Pons (tissue), 1 donor: Measurements from ENCODE around the gene TXNDC2.

Source experiments
- DNase-seq: peaks from one replicate; pipeline ENCODE4 v3.0.0-alpha.2; 2016; ENCODE audit warnings: low spot score

Gene TXNDC2

DNA sequence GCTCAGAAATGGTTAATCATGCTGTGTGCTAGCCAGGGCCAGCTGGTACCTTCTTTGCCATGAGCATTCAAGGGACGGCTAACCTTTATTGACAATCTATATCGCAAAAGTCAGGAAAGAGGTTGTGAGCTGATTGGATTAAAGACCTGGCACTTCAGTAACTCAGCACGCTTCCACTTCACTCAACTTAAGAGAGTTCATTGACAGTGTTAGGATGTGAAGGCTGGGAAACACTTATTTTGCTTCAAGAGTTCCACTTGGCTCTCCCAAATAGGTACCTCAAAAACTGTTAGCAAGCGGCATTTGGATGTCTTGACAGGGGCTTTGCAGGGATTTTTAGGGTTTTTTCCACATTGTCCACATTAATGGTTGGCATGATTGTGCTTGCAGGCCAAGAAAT lies 25.1 kb upstream of the TXNDC2 start:
- DNase-seq: no peak

DNA sequence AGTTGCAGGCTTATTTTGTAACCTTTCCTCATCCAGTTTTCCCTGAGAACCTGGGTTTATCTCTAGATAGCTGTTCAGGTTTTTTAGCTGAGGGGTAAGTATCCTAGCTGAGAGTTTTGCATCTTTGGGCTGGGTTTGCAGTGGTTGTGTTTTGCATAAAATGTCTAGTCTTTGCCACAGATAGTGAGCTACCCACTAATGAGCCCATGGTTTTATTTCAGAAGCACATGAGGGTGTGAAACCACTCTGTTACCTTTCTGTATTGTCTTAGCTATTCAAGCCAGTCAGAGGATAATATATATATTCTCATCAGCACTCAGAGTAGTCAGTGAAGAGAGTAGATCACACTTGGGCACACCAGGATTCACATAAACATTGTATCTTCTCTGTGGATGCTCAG lies 24.6 kb upstream of the TXNDC2 start:
- DNase-seq: no peak

DNA sequence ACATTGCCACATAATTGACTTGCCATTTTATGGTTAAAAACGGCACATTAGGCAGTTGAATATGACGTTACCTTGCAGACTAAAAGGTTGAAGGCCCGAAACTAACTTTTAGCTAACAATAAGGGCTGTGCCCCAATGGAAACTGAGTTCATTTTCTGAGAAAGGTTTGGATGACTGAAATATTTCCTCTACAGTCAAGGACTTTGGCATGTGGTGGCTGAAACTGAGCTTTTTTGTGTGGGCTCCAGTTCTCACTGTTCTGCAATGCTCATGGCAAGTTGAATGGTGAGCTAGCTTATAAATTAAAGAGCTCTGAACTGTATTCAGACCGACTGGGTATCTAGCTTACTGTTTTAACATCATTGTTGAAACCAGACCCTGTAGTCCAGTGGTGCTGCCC lies 23.8 kb upstream of the TXNDC2 start:
- DNase-seq: no peak

DNA sequence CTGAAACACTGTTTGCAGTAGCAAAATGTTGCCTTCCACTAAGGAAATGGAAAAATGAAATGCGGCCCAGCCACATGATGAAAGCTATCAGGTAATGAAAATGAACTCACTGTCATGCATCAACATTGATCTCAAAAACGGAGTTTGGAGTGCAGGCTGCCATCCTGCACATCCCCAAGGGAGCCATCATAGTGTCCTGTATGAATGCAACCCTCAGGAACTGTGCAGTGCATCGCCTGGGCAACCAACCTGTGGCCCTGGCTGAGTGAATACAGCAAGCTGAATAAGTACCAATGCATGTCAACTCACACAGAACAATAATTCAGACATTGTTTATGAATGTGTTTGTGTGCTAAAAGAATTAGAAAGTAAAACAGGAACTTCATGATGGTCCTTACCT lies 23.1 kb upstream of the TXNDC2 start:
- no peak for DNase-seq

DNA sequence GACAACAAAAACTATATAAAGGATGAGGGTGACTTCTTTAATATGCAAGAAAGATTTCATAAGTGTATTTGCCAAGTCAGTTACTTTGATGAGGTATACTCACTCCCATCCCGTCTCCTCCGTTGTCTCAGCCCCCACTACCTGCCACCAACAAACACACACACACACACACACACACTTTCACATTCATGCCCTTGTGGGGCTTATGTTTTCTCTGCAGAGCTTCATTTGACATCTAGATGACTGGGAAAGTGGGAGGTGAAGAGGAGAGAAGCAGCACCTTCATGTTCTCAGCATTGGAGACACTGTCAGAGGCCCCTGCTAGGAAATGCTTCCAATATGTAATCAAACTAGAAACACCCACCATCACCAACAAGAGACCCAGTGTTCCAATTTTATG lies 22.5 kb upstream of the TXNDC2 start:
- DNase-seq: no peak

DNA sequence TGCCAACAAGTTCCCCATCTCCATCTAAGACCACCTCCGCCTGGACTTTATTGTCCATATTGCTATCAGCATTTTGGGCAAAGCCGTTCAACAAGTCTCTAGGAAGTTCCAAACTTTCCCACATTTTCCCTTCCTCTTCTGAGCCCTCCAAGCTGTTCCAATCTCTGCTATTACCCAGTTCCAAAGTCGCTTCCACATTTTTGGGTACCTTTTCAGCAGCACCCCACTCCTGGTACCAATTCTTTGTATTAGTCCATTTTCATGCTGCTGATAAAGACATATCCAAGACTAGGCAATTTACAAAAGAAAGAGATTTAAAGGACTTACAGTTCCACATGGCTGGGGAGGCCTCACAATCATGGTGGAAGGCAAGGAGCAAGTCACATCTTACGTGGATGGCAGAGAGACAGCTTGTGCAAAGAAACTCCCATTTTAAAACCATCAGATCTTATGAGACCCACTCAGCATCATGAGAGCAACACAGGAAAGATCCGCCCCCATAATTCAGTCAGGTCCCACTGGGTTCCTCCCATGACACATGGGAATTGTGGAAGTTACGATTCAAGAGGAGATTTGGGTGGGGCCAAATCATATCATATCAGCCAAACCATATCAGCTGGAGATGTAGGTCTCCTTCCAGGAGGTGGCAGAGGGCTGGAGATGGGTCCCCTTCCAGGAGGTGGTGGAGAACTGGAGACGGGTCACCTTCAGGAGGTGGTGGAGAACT lies 19.8 kb upstream of the TXNDC2 start:
- no peak for DNase-seq

DNA sequence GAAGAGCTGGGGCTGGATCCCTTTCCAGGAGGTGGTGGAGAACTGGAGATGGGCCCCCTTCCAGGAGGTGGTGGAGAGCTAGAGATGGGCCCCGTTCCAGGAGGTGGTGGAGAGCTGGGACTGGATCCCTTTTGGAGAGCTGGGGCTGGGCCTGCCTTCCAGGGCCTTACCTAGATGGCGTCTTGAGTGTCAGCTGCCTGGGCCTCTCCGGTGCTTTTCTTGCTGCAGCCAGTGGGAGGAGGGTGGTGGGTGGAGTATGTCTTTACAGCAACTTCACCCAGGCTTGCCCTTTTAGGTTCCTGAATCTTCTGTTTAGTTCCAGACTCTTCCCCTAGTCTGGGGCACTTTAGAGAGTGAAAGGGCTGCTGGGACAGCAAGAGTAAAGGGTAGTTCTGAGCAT lies 19.1 kb upstream of the TXNDC2 start:
- DNase-seq: no peak

DNA sequence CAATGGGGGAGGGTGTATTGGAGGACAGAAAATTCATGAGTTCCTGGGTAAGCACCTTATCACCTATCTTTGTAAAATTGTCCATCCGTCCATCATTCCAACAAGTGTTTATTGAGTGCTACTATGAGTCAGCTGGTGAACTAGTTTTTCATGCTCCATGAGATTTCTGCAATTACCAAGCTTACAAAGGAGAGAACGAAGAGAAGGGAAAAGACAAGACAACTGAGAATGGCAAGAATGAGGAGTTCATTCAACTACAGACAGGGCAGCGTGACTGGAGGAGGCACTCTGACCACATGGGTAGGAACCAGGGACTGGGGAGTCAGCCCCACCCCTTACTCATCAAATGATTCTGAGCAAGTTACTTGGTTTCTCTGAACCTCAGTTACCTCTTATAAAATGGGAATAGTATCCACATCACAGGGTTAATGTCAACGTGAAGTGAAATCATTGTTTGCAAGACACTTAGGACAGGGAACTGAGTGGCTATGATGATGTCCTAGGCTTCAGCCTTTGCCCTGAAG lies 18.6 kb upstream of the TXNDC2 start:
- no peak for DNase-seq

DNA sequence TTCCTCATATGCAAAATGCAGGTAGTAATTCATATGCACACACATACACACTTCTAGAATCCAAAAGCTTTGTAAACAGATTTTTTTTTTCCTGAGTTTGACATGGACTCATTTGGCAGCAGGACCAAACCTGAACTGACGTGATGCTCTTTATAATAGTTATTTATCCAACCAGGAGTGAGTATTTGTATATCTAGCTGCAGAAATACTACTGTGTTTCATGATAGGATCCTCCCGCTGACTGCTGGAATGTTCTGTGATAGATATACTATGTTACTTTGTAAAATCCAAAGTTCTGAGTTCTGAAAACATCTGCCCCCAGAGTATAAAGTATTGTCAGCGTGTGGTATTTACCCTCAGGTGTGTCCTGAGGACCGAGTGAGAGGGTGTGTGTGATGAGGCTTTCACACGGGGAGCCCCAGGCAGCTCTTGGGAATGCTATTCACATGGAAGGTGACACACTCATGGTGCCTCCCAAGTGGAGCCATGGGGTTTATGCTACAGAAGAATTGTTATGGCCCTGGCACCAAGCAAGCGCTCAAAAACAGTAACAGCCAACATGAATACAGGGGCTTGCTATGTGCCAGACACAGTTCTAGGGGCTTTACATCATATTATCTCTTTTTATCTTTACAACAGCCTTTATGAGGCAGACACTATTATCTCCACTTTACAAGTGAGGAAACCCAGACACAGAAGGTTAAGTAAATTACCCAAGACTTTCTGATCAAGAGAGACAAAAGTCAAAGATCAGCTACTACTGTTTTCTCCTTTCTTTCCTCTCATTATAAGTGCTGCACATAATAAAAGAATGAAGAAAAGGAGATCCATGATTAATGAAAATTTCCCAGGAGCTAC lies 16.7 kb upstream of the TXNDC2 start:
- no peak for DNase-seq

DNA sequence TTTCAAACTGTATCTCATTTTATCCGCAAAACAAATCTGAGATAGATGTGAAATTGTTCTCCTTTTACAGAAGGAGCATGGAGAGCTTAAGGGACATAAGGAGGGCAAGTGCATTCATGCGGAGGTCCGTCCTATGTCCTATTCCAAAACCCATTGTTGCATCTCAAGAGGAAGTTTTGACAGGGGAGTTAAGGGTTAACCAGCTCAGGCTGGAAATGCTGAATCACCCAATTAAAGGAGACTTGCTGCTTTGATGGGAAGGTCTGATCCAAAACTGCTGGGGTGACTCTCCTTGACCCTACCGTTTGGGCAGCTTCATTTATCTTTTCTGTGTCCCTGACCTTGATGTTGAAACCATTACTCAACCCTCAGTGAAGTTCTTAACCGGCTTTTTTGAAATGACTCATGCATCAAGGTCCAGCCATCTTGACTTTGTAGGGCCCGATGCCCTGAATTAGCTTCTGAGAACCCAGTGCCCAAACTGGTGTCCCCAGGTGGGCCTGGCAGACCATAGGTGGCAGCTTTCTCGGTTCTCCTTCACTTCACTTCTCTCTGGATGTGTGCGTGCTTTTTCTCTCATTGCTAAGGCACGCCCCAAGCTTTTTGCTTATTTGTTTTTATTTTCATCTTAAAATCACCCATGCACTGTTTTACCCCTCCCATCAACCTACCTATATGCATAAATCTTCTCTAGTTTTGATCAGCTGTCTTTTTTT lies 15.9 kb upstream of the TXNDC2 start:
- DNase-seq: no peak

DNA sequence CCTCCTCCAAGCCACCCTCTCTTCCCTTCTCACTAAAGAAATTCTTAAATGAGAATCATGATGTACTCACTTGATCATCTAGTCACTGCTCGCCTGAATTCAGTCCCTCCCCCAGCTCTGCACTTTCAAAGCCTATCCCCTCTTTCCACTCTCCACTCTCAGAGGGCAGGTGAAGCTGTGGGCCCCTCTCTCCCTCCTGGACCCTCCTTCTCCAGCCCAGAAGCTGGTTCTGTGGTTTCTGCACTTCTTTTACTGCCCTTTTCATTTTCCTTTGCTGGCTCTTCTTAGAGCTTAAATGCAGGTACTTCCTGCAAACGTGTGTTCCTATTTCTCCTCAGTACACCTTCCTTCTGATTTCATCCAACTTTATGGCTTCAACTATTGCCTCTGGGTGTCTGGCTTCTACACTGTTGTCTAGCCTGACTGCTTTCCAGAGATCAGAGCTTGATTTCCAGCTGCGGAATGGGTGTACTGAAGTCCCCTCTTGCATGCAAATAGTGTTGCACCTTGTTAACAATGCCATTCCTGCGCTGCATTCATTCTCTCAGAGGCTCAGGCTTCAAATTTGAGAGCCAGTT lies 15.3 kb upstream of the TXNDC2 start:
- no peak for DNase-seq

DNA sequence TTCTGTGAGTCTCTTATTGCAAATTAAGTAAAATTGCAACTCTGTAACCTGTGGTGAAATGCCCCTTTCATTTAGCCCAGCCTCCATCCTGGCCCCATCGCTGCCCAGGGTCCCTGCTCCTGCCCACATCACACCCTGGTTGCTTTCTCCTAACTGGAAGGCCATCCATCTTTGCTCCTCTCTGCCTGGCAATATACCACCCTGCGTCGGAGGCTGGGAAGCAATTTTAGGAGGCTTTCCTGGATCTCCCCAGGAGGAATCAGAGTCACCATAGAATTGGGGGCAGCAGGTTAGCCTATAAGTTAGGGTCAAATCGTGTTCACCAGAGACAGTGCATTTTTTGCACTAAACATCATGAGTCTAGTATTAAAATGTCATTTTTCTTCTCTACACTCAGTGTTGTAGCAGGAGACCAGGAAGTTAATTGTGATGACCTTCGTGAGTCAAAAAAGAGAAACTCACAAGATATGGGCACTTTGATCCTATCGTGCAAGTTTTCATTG lies 14.5 kb upstream of the TXNDC2 start:
- DNase-seq: no peak

DNA sequence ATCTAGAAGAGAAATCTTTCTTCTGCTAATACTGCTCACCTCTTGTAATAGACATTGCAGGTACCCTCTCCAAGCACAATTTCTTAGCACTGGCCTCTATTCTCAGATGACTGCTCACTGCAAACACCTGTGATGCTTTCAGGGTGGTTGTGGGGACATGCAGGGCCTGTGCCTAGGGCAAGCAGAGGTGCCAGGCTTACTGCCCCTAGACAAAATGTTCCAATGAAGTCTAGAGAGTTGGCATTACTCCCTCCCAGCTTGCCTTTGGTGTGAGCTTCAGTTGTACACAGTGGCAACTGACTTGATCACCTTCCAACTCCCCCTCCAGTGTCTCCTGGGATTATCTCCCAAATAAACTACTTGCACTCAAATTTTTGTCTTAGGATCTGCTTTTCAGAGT lies 12.9 kb upstream of the TXNDC2 start:
- DNase-seq: no peak

DNA sequence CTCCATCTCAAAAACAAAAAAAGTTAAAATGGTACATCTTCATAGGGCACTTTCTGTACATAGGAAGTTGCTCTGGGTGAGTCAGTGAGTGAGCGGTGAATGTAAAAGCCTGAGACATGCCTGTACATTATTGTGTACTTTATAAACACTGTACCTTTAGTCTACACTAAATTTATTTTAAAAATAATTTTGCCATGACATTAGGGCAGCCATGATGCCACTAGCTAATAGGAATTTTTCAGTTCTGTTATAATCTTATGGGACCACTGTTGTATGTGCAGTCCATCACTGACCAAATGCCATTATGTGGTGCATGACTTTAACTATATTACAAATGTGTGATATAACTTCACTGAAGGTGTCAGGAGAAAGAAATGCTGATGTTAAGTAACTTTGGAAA lies 11.0 kb upstream of the TXNDC2 start:
- no peak for DNase-seq

DNA sequence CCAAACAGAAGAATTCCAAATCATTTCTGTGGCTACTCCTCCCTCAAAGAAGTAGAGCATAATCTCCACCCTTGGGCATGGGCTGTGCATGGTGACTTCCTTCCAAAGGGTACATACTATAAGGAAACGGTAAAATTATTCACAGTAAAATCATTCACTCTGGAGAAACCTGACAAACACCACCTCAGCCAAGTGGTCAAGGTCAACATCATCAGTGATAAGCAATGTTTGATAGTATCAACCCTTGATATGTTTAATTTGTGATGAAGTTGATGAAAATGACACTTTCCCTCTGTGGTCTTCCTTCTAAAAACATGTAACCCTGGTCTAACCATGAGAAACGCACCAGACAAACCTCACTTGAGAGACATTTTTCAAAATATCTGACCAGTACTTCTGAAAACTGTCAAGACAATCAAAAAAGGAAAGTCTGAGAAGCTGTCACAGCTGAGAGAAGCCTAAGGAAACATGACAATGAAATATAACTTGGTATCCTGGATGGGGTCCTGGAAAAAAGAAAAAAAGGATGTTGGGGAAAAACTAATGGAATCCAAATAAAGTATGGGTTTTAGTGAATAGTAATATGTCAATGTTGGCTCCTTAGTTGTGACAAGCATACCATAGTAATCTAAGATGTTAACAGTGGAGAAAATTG lies 9.4 kb upstream of the TXNDC2 start:
- DNase-seq: no peak

DNA sequence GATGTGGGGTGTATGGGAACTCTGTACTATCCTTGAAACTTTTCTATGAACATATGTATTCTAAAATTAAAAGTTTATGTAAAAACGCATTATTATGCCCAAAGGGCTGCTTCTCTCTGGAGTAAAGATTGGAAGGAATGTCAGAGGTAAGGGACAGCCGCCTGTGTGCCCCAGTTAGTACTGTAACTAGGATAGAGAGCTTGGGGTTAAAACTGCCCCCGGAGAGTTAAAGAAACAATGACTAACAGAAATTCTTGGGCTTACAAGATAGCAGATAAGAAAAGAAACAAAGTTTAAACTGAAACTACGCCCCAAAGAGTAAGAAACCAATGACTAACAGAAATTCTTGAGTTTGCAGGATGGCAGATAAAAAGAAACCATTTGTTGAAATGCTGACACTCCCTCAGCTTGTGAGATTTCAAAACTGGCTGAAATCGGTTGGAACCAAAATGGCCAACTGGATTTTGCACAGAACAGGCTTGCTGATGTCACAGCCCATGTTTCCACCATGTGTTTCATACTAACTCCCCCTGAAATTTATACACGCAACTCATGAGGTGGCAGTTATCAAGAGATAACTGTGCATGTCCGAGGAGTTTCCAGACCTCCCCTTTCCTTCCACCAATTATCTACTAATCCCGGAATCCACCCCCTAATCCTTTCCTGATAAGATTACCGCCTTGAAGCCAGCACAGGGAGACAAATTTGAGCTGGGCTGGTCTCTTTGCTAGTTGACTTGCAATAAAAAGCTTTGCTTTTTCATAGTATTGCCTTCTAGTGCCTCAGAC lies 8.7 kb upstream of the TXNDC2 start:
- no peak for DNase-seq

DNA sequence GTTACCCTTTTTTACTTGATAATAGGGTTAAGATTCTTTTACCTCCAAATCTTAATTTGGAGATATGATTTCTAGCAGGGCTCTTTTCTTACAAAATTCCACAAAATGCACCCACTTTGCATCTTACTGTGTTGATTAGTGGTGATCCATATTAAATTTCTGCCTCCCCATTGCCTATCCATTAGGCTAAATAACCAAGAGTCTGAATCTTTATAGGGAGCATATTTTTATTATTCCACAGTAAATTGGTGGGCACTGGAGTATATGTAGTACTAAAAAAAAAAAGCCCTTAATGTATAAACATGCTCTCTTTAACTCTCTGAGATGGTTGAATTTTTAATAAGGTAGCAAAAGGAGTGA lies 8.1 kb upstream of the TXNDC2 start:
- DNase-seq: no peak

DNA sequence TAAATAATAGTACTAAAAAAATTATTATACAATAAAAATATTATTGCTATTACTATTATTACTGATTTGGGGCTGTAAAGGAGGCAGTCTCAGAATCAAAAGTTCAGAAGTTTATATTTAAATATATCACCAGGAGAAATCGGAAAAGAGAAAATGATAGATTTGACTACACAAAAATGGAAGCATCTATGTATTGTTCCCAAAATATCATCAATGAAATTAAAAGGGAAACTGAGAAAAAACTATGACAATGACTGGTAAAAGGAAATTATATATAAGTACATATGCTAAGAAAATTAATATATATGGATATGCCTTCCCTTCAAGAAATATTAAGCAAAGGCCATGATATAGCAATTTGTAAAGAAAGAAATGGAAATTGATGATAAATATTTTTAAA lies 7.7 kb upstream of the TXNDC2 start:
- DNase-seq: no peak

DNA sequence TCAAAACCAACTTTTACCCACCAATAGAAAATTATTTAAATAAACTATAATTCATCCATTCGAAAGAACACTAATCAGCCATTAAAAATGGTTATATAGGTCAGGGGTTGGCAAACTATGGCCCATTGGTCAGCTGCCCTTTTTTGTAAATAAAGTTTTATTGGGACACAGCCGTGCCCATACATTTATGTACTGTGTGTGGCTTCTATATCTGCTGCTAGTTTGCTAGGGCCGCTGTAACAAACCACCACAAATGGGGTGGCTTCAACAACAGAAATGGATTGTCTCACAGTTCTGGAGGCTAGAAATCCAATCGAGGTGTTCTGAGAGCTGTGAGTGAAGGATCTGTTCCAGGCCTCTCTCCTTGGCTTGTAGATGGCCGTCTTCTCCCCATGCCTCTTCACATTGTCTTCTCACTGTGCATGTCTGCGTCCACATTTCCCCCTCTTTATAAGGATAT lies 7.0 kb upstream of the TXNDC2 start:
- no peak for DNase-seq

DNA sequence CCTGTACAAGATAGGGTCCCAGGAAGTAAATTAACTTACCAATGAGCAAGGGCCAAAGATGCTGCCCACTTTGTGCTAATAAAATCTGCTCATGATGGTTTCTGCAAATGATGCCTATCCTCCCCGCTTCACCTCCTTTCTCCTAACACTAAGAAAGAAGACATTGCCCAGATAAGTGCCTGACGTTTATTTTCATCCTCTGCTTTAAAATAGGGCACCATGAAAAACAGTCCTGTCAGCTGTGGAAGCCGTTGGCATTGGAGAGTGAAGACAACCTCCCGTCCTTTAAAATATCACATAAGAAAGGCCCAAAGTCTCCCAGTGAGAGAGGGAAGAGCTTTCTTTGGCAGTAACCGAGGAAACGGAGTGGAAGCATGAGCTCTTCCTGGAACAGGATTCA lies 1.7 kb upstream of the TXNDC2 start:
- DNase-seq: no peak
